NCI-H187 treated with DMSO at 0.1 percent for 48 hours (cell line): Measurements from ENCODE around the gene SHD.
"Not testable (repeated sequence)": the region's sequence is repeated elsewhere in the genome, so short reads cannot be mapped to it uniquely, and the experiment has no call there.

Source experiments
- DNase-seq: peaks from one replicate; lab custom pipeline; 2025; lab: John Stamatoyannopoulos, UW

SHD gene

DNA sequence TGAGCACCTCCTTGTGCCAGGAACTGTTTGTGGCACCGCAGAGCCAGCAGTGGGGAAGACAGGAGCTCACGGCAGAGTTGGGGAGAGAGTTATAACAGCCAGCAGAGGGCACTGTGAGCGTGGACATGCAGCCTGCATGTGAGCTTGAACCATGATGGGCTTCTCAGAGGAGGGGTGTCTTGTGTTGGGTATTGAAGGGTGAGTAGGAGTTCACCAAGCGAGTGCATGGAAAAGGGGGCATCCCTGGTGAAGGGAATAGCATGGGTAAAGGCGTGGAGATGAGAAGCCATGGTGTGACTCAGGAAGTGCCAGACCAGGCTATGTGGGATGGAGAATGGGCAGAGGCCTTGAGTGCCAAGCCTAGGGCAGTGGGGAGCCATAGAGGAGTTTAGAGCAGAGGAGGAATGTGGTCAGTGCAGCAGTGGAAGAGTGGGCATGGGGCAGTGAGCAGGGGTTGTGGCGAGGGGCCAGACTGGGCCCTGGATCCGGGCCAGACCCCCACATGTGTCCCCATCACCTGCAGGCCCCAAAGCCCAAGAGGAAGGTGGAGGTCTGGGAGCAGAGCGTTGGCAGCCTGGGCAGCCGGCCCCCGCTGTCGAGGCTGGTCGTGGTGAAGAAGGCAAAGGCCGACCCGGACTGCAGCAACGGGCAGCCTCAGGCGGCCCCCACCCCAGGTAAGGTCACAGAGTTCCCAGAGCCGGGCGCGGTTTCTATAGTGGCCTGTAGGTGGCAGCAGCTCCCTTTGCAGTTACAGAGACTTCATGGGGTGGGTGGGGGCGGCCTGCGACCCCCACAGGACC, 11.8 kb upstream of the SHD start:
- DNase-seq = no peak

- DNase-seq = no peak
Measured at GRCh38 chr19:4267901-4268815, 10.9 kb upstream of the SHD start.

DNA sequence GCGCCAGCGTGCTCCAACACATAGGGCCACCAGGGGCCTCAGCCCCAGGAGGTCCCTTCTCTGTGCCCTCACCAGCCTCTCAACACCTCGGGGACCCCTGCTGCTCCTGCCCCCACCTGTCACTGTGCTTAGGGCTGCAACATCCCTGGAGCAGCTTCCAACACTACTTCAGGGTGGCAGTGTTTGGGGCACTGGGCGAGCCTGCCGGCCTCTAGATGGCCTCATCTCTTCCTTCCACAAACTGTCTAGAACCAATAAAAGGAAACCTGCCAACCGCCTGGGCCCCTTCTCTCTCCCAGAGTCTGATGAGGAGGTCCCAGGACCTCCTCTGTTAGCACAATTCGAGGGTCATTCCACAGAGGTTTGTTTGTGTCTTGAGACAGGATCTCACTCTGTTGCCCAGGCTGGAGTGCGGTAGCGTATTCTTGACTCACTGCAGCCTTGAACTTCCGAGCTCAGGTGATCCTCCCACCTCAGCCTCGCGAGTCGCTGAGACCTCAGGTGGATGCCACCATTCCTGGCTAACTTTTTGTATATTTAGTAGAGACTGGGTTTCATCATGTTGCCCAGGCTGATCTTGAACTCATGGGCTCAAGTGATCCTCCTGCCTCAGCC, 10.1 kb upstream of the SHD start:
- no peak for DNase-seq

DNA sequence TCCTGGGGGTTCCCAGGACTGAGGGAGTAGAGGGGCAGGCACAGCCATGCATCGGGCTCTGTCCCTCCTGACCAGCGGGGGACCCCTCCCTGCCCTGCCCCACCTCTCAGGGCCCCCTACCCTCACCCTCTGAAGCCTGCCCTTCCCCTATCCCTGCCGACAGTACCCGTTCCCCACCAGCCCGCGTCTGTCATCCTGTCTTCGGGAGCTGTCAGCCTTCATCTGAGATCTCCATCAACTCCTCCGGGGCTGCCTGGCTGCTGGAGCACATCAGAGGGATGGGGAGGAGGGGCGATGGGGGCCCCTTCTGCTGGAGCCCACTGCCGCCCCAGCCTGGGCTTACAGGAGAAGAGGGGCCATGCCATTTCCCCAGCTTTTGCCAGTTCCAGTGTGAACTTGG, 6.2 kb upstream of the SHD start:
- no peak for DNase-seq

- DNase-seq = not testable (repeated sequence)
Measured at GRCh38 chr19:4274321-4274686, 4.8 kb upstream of the SHD start.

DNA sequence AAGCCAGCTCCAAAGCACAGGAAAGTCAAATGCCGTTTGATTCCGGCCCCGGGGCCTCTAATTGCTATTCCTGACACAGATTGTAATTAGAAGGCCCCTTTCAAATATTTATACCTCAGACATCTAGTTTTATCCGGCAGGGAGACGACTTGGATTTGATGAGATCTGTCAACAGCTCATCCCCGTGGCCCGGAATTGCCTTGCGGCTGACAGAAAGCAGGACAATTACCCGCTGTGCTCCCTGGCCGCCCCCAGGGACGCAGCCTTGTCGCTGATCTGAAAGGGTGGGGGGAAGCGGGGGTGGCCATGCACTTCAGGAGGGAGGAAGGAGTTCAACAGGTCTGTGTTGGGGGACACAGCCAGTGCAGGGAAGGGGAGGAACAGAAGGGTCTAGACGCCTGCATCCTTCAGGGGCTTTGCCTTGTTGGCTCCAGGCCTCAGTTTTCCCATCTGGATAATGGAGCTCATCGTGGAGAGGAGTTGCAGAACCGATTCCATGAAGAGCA, 1.8 kb upstream of the SHD start:
- no peak for DNase-seq

- no peak for DNase-seq
Measured at GRCh38 chr19:4278010-4278409, 1.1 kb upstream of the SHD start.

GRCh38 chr19:4279267-4279529, 132 bp downstream of the SHD start:
- no peak for DNase-seq

DNA sequence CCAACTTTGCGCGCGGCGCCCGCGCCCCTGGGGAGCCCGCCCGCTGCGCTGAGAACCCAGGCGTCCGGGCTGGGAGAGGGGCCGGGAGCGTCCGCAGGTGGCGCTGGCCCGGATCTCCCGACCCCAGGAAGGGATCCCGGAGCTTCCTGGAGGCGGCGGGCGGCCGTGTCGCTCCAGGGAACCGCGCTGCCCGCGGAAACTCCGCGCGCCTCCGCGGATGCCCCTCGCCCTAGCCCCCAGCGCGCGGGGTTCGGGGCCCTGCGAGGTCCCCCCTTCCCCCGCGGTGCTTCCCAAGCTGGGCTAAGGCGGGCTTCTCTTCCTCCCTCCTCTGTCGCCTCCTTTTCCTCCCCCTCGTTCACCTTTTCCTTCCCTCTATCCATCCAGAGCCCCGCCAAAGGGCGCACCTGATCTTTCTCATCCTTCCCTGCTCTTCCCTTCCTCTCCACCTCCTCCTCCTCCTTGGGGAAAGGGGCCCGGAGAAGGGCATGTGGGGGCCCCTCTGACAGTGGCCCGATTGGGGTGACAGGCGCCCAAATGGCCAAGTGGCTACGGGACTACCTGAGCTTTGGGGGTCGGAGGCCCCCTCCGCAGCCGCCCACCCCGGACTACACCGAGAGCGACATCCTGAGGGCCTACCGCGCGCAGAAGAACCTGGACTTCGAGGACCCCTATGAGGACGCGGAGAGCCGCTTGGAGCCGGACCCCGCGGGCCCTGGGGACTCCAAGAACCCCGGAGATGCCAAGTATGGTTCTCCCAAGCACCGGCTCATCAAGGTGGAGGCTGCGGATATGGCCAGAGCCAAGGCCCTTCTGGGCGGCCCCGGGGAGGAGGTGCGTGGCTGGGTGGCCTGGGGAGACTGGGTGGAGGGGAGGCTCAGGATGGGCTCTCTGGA, 710 bp downstream of the SHD start:
- DNase-seq = no peak

DNA sequence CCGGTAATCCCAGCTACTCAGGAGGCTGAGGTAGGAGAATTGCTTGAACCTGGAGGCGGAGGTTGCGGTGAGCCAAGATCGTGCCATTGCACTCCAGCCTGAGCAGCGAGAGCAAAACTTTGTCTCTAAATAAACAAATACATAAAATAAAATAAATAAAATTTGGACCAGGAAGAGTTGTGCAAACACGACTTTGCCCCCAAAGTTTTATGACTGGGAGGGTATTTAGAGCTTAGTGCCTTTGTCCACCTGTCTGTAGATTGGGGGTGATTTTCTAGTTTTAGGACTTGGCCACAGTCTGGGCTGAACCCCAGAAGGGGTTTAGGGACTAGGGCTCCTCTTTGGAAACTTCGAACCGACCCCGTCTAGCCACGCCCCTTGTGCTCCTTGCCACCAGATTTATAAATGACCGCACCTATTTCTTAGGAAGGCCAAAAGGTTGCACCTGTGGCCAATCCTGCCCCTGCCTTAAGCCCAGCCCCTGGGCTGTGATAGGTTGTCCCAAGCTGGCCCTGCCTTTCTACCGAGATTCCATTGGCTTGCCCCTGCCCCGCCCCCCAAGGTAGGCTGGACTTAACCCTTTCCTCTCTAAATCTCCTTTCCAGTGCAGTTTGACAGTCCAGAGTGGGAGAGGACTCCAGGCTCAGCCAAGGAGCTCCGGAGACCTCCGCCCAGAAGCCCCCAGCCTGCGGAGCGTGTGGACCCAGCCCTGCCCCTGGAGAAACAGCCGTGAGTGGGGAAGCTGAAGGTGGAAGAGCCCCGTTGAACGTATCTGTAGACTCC, 5.3 kb downstream of the SHD start:
- no peak for DNase-seq

GRCh38 chr19:4284974-4285373, 5.9 kb downstream of the SHD start:
- DNase-seq = no peak

- DNase-seq = not testable (repeated sequence)
Measured at GRCh38 chr19:4286141-4286540, 7.1 kb downstream of the SHD start.

- DNase-seq = no peak
Measured at GRCh38 chr19:4288091-4288777, 9.2 kb downstream of the SHD start.

DNA sequence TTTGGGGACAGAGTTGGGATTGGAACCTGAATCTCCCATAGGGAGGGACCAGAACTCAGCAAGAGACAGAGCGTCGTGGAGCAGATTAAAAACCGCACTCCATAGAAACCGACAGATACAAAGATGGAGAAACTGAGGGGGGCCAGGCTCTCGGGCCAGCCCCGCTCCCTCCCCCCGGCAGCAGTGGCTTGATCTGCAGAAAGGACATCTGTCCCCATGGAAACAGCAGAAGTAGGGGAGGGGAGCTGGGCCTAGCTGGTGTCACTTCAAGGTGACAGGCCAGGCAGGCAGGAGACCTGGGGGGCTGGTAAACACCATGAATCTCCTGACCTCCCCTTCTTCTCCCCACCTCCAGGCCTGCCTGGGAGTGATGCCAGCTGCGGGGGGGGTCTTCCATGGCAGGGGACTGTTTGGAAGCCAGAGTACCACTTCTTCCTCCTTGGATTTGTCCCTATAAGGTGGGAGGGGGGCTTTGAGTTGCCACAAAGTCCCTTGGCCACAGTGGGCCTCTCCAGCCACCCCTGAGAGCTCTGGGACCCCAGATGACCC, 12.2 kb downstream of the SHD start:
- DNase-seq = no peak

DNA sequence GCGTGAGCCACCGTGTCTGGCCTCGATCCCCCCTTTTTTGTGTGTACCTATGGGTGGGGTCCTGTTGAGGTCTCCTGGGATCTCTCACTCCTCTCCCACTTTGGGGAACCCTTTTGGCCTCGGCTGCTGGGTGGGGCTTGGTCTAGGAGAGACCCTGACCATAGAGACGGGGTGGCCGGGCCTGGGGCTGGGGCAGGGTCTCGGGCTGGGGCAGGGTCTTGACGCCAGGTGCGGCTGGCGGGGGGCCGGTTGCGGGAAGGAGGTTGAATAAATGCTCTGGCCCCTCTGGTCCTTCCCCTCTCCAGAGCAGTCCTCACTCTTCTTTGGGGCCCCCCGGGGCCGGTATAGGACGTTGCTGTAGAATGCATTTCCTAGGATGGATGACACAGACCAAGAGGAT, 13.4 kb downstream of the SHD start:
- no peak for DNase-seq

DNA sequence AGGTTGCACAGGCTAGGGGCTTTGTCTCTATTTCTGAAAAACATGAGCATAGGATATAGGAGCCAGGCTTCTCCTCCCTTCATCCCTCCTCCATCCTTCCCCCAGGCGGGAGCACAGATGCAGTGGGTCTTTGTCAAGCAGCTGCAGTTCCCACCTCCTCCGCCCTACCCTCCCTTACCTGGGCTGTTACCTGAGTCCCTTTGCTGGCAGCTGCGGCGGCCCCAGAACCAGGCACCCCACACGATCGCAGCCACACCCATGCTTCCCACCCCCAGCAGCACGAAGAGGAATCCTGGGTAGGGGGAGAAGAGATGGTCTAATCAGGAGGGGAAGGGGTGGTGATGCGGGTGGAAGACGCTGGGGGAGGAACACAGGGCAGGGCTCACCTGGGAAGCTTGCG, 15.3 kb downstream of the SHD start:
- DNase-seq = no peak

- no peak for DNase-seq
Measured at GRCh38 chr19:4295972-4296771, 17.1 kb downstream of the SHD start.

DNA sequence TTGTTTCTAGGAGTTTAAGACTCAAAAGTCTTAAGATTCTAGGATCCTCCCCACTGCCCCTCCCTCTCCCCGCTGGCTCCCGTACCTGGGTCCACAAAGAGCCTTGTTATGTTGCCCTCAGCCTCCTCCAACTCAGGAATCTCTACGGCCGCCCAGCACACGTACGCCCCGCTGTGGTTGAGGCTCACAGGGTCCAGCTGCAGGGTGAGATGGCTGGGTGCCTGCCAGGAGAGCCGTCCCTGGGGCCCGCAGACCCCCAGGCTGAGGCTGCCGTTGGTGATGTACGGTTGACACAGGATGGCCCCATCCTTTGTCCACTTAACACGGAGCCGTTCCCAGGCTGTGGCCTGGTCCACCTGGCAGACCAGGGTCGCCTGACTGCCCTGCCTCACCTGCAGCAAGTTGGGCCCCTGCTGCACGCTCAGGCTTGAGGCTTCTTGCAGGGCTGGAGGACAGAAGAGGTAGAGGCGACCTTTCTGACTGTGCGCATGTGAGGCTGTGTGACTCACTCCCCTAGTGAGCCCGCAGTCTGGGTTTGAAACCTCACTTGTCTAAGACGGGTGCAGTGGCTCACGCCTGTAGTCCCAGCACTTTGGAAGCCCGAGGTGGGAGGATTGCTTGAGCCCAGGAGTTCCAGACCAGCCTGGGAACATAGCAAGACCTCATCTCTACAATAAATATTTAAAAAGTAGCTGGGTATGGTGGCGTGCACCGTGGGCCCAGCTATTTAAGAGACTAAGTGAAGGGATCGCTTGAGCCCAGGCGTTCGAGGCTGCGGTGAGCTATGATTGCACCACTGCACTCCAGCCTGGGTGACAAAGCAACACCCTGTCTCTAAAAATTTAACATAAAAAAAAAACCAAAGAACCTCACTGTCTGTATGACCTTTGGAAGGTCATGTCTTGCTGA, 19.1 kb downstream of the SHD start:
- no peak for DNase-seq
